HCT116 (cell line): ENCODE measurements around the gene UBE2L5.

Source experiments
- CTCF ChIP-seq, 3 experiments: fragments of 200-600 bp in 1 of 3; sonication (generic) in 1 of 3; IDR thresholded peaks in 2 of 3; conservative IDR thresholded peaks in 1 of 3; 2 replicates each; pipeline ENCODE4 v1.5.1; 2012 to 2017; ENCODE audit warnings: low read depth in 2 of 3, low read length in 2 of 3, antibody characterized with exemption in 1 of 3, borderline replicate concordance in 1 of 3, control low read depth in 1 of 3, mild to moderate bottlenecking in 1 of 3, mixed read lengths in 1 of 3, mixed run types in 1 of 3, moderate library complexity in 1 of 3; ENCODE audit not compliant: insufficient read depth in 1 of 3
- EGR1 ChIP-seq: IDR thresholded peaks from 2 replicates; pipeline ENCODE4 v1.6.1; 2012; ENCODE audit warnings: low read depth
- EZH2phosphoT487 ChIP-seq: fragments of 200-600 bp; IDR thresholded peaks from 2 replicates; pipeline ENCODE4 v1.6.1; 2018; ENCODE audit warnings: antibody characterized with exemption, borderline replicate concordance
- JUND ChIP-seq: IDR thresholded peaks from 2 replicates; pipeline ENCODE4 v1.6.1; 2012
- POLR2AphosphoS5 ChIP-seq: IDR thresholded peaks from 2 replicates; pipeline ENCODE4 v1.6.1; 2011; ENCODE audit warnings: mild to moderate bottlenecking, low read depth, low read length, moderate library complexity
- RAD21 ChIP-seq: IDR thresholded peaks from 2 replicates; pipeline ENCODE4 v1.6.1; 2012; ENCODE audit warnings: low read depth, mild to moderate bottlenecking
- SRF ChIP-seq: IDR thresholded peaks from 2 replicates; pipeline ENCODE4 v1.6.1; 2012; ENCODE audit warnings: low read depth
- YY1 ChIP-seq: IDR thresholded peaks from 2 replicates; pipeline ENCODE4 v1.6.1; 2011; ENCODE audit warnings: low read length, low read depth, moderate library complexity, mild to moderate bottlenecking; ENCODE audit not compliant: insufficient replicate concordance; ENCODE audit errors: extremely low read depth
- TF ChIP-seq, protein P1 (sequence below): IDR thresholded peaks from 2 replicates; pipeline ENCODE4 v1.6.1; 2011; ENCODE audit warnings: mild to moderate bottlenecking, low read length, moderate library complexity; ENCODE audit not compliant: insufficient replicate concordance; ENCODE audit errors: extremely low read depth
- TF ChIP-seq, protein P2 (sequence below): IDR thresholded peaks from 2 replicates; pipeline ENCODE4 v1.6.1; 2012; ENCODE audit warnings: low read depth

DNA sequence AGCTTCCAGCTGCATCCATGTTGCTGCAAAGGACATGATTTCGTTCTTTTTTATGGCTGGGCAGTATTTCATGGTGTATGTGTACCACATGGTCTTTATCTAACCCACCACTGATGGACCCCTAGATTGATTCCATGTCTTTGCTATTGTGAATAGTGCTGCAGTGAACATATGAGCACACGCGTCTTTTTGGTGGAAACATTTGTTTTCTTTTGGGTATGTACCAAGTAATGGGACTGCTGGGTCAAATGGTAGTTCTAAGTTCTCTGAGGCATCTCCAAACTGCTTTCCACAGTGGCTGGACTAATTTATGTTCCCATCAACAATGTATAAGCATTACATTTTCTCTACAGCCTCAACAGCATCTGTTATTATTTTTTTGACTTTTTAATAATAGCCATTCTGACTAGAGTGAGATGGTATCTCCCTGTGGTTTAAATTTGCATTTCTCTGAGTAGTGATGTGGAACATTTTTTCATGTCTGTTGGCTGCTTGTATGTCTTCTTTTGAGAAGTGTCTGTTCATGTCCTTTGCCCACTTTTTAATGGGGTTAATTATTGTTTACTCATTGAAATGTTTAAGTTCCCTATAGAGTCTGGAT, 6.8 kb upstream of the UBE2L5 start:
- TF ChIP-seq POLR2AphosphoS5 (no peak), CTCF (IDR thresholded peaks at IDR 0.05 in 2 of 3, conservative IDR thresholded peaks at IDR 0.05 in 1 of 3; ENCODE audit: borderline replicate concordance in 1 of 3, insufficient read depth in 1 of 3, low read depth in 2 of 3, low read length in 2 of 3) (no peak), YY1 (no peak), RAD21 (no peak), JUND (no peak), SRF (no peak), EGR1 (no peak), EZH2phosphoT487 (no peak)
- TF ChIP-seq, protein P1, sequence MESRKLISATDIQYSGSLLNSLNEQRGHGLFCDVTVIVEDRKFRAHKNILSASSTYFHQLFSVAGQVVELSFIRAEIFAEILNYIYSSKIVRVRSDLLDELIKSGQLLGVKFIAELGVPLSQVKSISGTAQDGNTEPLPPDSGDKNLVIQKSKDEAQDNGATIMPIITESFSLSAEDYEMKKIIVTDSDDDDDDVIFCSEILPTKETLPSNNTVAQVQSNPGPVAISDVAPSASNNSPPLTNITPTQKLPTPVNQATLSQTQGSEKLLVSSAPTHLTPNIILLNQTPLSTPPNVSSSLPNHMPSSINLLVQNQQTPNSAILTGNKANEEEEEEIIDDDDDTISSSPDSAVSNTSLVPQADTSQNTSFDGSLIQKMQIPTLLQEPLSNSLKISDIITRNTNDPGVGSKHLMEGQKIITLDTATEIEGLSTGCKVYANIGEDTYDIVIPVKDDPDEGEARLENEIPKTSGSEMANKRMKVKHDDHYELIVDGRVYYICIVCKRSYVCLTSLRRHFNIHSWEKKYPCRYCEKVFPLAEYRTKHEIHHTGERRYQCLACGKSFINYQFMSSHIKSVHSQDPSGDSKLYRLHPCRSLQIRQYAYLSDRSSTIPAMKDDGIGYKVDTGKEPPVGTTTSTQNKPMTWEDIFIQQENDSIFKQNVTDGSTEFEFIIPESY = no peak
- TF ChIP-seq, protein P2, sequence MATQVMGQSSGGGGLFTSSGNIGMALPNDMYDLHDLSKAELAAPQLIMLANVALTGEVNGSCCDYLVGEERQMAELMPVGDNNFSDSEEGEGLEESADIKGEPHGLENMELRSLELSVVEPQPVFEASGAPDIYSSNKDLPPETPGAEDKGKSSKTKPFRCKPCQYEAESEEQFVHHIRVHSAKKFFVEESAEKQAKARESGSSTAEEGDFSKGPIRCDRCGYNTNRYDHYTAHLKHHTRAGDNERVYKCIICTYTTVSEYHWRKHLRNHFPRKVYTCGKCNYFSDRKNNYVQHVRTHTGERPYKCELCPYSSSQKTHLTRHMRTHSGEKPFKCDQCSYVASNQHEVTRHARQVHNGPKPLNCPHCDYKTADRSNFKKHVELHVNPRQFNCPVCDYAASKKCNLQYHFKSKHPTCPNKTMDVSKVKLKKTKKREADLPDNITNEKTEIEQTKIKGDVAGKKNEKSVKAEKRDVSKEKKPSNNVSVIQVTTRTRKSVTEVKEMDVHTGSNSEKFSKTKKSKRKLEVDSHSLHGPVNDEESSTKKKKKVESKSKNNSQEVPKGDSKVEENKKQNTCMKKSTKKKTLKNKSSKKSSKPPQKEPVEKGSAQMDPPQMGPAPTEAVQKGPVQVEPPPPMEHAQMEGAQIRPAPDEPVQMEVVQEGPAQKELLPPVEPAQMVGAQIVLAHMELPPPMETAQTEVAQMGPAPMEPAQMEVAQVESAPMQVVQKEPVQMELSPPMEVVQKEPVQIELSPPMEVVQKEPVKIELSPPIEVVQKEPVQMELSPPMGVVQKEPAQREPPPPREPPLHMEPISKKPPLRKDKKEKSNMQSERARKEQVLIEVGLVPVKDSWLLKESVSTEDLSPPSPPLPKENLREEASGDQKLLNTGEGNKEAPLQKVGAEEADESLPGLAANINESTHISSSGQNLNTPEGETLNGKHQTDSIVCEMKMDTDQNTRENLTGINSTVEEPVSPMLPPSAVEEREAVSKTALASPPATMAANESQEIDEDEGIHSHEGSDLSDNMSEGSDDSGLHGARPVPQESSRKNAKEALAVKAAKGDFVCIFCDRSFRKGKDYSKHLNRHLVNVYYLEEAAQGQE = no peak
